ENCODE data around the gene DIPK1A. TPM values are rescaled to one million over a fixed set of nuclear protein-coding genes. Genes with fewer than 3 reads are reported as not detected.
A peak's percentile ranks its signal among the peaks of the same experiment; 100 is the strongest.

Gene DIPK1A
- total RNA-seq, 1 donor from 2014 or later = 9.7 TPM

- FAIRE-seq (peak; percentile 95), DNase-seq (ENCODE audit: low read depth) (peak; percentile 99)
- Histone ChIP-seq H3K36me3 (ENCODE audit: control insufficient read depth, insufficient read depth, low read length) (no peaks in the 10 kb centered on the region), H3K4me3 (ENCODE audit: low read depth, low read length) (no peak overlapping the region), H3K27me3 (ENCODE audit: control insufficient read depth, insufficient read depth, low read length) (no peaks in the 10 kb centered on the region)
- TF ChIP-seq, protein P1, sequence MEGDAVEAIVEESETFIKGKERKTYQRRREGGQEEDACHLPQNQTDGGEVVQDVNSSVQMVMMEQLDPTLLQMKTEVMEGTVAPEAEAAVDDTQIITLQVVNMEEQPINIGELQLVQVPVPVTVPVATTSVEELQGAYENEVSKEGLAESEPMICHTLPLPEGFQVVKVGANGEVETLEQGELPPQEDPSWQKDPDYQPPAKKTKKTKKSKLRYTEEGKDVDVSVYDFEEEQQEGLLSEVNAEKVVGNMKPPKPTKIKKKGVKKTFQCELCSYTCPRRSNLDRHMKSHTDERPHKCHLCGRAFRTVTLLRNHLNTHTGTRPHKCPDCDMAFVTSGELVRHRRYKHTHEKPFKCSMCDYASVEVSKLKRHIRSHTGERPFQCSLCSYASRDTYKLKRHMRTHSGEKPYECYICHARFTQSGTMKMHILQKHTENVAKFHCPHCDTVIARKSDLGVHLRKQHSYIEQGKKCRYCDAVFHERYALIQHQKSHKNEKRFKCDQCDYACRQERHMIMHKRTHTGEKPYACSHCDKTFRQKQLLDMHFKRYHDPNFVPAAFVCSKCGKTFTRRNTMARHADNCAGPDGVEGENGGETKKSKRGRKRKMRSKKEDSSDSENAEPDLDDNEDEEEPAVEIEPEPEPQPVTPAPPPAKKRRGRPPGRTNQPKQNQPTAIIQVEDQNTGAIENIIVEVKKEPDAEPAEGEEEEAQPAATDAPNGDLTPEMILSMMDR (IDR thresholded peaks at IDR 0.05; ENCODE audit: insufficient read depth, low read length, severe bottlenecking) = no peak
These were observed 51.9 kb downstream of the DIPK1A start for GRCh38 chr1:92909321-92909720.

DNA sequence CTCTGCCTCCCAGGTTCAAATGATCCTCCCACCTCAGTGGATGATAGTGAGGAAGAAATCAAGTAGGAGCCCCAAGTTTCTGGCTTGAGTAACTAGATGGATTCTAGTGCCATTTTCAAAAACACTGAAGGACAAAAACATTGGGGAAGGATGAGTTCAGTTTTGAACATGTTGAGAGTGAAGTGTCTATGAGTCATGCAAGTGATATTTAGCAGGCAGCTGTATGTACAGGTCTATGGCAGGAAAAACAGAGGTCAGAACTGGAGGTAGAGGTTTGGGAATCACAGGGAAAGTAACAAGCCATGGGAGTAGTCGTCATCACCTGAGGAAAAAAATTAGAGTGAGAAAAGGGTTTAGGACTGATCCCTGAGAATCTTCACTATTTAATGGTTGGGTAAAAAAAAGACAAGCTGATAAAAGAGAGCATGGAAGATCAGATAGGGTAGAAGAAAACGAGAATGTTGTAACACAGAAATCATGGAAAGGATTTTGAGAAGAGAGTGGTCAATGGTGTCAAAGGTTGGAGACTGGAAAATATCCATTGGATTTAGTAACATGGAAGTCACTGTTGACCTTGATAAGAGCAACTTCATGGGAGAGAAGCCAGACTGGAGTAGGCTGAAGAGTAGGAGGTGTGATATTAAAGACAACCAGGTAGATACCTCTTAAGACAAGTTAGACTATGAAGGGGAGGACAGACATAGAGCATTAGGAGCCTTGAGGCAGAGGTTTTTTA is 53.1 kb downstream of the DIPK1A start:
- no peaks in the 10 kb centered on the region for H3K27me3 ChIP-seq (ENCODE audit: control insufficient read depth, insufficient read depth, low read length)
- H3K36me3 ChIP-seq (ENCODE audit: control insufficient read depth, insufficient read depth, low read length) = no peaks in the 10 kb centered on the region
- no peak for FAIRE-seq
- peak; percentile 93 for DNase-seq (ENCODE audit: low read depth)
- TF ChIP-seq, protein P1 (IDR thresholded peaks at IDR 0.05; ENCODE audit: insufficient read depth, low read length, severe bottlenecking) = no peak
- H3K4me3 ChIP-seq (ENCODE audit: low read depth, low read length) = no peak overlapping the region

GRCh38 chr1:92903765-92904164 is 57.5 kb downstream of the DIPK1A start:
- Histone ChIP-seq H3K36me3 (ENCODE audit: control insufficient read depth, insufficient read depth, low read length) (no peaks in the 10 kb centered on the region), H3K27me3 (ENCODE audit: control insufficient read depth, insufficient read depth, low read length) (no peaks in the 10 kb centered on the region), H3K4me3 (ENCODE audit: low read depth, low read length) (no peak overlapping the region)
- DNase-seq (ENCODE audit: low read depth) (no peak), FAIRE-seq (no peak)
- TF ChIP-seq, protein P1 (IDR thresholded peaks at IDR 0.05; ENCODE audit: insufficient read depth, low read length, severe bottlenecking) = no peak

- FAIRE-seq = no peak
- H3K27me3 ChIP-seq (ENCODE audit: control insufficient read depth, insufficient read depth, low read length) = no peaks in the 10 kb centered on the region
- no peak for DNase-seq (ENCODE audit: low read depth)
- no peak overlapping the region for H3K4me3 ChIP-seq (ENCODE audit: low read depth, low read length)
- no peaks in the 10 kb centered on the region for H3K36me3 ChIP-seq (ENCODE audit: control insufficient read depth, insufficient read depth, low read length)
- TF ChIP-seq, protein P1 (IDR thresholded peaks at IDR 0.05; ENCODE audit: insufficient read depth, low read length, severe bottlenecking) = no peak
These were observed 58.9 kb downstream of the DIPK1A start for GRCh38 chr1:92902406-92902744.

DNA sequence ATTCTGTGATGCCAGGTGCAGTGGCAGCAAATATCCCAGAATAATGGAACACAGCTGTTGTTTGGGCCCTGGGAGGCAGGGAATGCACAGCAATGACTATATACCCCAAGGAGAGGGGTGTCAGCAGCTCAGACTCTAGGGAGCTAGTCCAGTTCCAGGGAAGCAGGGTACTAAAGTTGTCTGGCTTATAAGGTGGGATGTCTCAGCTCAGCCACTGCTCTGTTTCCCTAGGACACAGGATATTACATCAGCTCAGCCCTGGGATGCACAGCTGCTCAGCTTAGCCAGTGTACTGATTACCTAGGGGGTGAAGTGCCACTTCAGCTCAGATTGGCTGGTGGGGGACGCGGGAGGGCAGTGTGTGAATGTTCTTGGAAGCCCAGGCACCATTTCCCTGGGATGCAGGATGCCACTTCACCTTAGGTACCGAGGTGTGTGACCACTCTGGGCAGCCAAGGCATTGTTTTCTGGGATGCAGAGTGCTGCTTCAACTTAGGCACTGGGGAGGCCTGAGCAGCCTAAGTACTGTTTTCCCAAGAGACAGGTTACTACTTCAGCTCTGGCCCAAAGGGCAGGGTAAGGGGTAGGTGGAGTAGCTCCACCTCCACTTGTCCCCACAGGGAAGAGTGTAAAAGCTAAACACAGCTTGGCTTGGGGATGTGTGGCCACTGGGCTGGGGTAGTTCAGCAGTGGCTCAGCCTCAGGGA is 59.4 kb downstream of the DIPK1A start:
- H3K27me3 ChIP-seq (ENCODE audit: control insufficient read depth, insufficient read depth, low read length) = no peaks in the 10 kb centered on the region
- H3K36me3 ChIP-seq (ENCODE audit: control insufficient read depth, insufficient read depth, low read length) = no peaks in the 10 kb centered on the region
- no peak for DNase-seq (ENCODE audit: low read depth)
- H3K4me3 ChIP-seq (ENCODE audit: low read depth, low read length) = no peak overlapping the region
- no peak for FAIRE-seq
- TF ChIP-seq, protein P1 (IDR thresholded peaks at IDR 0.05; ENCODE audit: insufficient read depth, low read length, severe bottlenecking) = no peak
